Activated CD4-positive, CD25-positive, alpha-beta regulatory T cell treated with anti-CD3 and anti-CD28 coated beads, Interleukin-2, amount 50 U/mL, for 16 hours (primary cell): Measurements from ENCODE around the gene THOC1.

ENCODE experiments used
- DNase-seq: peaks from one replicate; pipeline ENCODE4 v3.0.0-alpha.2; 2020; ENCODE audit warnings: low read depth, low spot score

THOC1 gene

DNA sequence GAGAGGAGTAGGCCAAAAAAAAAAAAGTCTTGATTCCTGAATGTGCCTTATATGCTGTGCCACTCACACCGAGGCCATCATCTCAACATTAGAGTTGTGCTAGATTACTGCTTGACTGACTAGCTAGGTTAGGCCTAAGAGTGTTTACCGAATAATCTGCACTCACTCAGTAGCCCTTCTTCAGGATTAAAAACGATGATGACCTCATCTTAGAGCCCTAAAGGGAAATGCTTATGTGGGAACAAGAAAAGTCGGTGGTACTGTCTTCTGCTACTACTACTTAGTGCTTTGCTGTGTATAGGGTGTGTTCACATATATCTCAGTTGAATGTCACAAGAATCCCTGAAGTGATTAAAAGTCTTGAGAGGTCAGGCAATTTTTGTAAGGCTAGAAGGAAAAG, 54.3 kb downstream of the THOC1 start:
- no peak for DNase-seq

- no peak for DNase-seq
Measured at GRCh38 chr18:212780-213179, 55.1 kb downstream of the THOC1 start.

DNA sequence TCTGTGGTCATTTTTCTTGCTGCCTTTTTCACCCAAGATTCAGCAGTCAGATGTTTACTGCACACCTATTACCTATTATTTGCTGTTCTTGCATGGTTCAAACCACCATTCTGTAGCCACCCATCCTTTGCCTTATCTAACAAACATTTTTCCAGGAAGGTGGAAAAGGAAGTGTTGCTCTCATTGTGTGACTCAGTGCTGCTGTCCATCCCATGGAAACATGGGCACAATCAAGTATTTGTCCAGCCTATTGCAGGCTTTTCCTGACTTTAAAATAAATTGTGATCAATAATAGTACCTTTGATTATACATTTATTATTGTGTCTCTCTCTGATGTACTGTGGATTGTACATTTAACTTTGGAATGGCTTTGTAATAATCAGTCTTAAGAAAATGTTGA, 56.3 kb downstream of the THOC1 start:
- no peak for DNase-seq

DNA sequence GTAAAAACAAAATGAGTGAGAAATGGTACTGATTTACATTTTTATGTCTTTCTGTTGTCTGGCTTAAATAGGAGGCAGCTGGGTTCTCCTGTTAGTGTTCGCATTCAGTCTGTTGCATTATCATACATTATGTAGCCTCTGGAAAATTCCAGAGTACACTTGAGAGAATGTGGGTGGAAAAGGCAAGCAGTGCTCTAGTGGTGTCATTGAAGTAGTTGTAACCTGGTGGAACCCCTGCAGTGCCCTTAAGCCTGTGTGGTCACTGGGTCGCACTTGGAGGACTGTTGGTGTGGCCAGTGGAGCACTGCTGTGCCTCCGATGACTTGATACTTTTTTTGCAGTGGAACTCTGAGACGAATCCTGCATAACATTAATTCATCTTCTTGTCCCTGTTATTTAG, 57.1 kb downstream of the THOC1 start:
- no peak for DNase-seq

- DNase-seq = no peak
Measured at GRCh38 chr18:210075-210474, 57.8 kb downstream of the THOC1 start.

DNA sequence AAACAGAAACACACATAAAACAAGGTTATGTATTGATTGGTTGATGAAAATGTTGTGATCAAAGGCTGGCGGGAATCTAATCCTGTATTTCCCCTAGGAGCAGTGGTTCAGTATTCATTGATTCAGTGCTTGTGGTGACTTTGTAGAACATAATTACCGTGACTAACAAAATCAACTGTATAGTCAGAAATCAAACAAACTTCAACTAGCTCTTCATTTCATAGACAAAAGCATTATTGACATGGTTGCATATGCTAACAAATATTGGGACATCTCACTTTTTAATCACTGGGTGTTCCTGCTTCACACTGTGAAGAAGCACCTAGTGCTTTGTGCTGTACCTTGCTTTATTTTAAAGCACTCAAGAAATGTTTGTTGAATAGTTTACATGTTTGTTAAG, 68.1 kb downstream of the THOC1 start:
- no peak for DNase-seq

DNA sequence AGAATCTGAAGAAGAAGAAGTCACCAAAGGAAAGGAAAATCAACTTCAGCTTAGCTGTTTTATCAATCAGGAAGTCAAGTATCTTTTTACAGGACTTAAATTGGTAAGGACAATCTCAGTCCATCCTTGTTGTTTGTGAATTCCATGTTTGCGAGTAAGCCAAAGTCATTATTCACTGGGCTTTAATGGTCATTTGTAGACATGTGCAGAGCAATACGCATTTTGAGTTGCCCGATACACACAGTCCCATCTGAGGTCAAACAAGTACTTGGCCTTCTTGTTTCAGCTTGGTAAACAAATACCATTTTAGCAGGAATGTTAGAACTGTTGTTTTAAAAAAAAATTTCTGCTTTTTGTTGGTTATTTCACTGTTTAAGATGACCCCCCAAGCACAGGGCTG, 68.6 kb downstream of the THOC1 start:
- DNase-seq = no peak

GRCh38 chr18:195651-196050, 72.2 kb downstream of the THOC1 start:
- DNase-seq = no peak

DNA sequence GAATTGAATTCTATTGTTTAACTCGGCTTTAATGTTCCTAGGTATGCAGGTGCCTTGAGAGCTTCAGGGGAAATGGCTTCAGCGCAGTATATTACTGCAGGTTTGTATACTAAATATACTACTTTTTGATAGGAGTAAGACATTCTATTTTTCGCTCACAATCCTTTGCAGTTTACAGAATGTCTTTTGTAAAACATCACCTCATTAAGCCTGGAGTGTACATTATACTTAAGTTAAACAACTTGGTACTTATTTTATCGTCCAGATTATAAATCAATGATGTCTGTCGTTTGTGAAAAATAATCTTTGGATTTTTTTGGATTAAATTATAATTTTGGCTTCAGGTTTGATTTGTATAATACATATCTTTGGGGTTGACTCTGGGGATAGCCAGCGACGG, 75.0 kb downstream of the THOC1 start:
- DNase-seq = no peak

GRCh38 chr18:191725-192124, 76.1 kb downstream of the THOC1 start:
- DNase-seq = no peak

GRCh38 chr18:189254-189653, 78.6 kb downstream of the THOC1 start:
- DNase-seq = no peak

- DNase-seq = no peak
Measured at GRCh38 chr18:183769-184168, 84.1 kb downstream of the THOC1 start.

- no peak for DNase-seq
Measured at GRCh38 chr18:181711-182110, 86.1 kb downstream of the THOC1 start.

- no peak for DNase-seq
Measured at GRCh38 chr18:179499-179898, 88.3 kb downstream of the THOC1 start.

DNA sequence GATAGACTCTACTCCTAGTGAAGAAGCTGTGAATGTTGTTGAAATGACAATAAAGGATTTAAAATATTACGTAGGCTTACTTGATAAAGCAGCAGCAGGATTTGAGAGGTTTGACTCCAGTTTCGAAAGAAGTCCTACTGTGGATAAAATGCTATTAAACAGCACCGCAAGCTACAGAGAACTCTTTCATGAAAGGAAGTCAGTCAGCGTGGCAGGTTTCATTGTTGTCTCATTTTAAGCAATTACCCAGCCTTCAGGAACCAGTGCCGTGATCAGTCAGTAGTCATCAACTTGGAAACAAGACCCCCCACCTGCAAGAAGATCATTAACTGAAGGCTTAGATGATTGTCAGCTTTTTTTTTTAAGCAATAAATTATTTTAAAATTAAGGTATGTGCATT, 95.5 kb downstream of the THOC1 start:
- no peak for DNase-seq
